Measurements from ENCODE around the gene NR6A1.

- TF ChIP-seq CTCF (conservative IDR thresholded peaks at IDR 0.05; ENCODE audit: low read length), result no peak
- TF ChIP-seq EZH2phosphoT487 (IDR thresholded peaks at IDR 0.05; ENCODE audit: borderline replicate concordance, low read depth, low read length), result no peak
Observed at GRCh38 chr9:124469011-124469832, 301.9 kb downstream of the NR6A1 start.
